HuH-7.5 (cell line): Measurements from ENCODE around the gene RIPK1.

Experiments used
- DNase-seq: peaks from one replicate; pipeline ENCODE4 v3.0.0; 2011; ENCODE audit warnings: low spot score

RIPK1 gene

GRCh38 chr6:3163248-3163594 lies 94.9 kb downstream of the RIPK1 start:
- DNase-seq: no peak

GRCh38 chr6:3164388-3164787 lies 96.1 kb downstream of the RIPK1 start:
- DNase-seq: no peak
